Measurements from ENCODE around the gene SCD5.

SCD5 gene

GRCh38 chr4:82681754-82682153 lies 116.8 kb downstream of the SCD5 start:
- Histone ChIP-seq H3K4me2 (ENCODE audit: low read length) (no peak overlapping the region), H2AFZ (no peak overlapping the region)

GRCh38 chr4:82680834-82681233 lies 117.8 kb downstream of the SCD5 start:
- Histone ChIP-seq H3K27me3 (ENCODE audit: control insufficient read depth, insufficient read depth, low read length) (no peaks in the 10 kb centered on the region), H3K4me3 (ENCODE audit: low read depth, low read length) (no peak overlapping the region), H3K9ac (no peak overlapping the region), H3K79me2 (no peaks in the 10 kb centered on the region), H2AFZ (no peak overlapping the region), H3K9me3 (ENCODE audit: control insufficient read depth, low read length) (no peaks in the 10 kb centered on the region), H3K4me1 (no peaks in the 10 kb centered on the region), H3K27ac (no peak overlapping the region), H3K36me3 (ENCODE audit: control insufficient read depth, insufficient read depth, low read length) (no peaks in the 10 kb centered on the region), H3K4me2 (ENCODE audit: low read length) (no peak overlapping the region)
- no peak for TF ChIP-seq CTCF (IDR thresholded peaks at IDR 0.05)

More at GRCh38 chr4:82681754-82682153, 116.8 kb downstream of the SCD5 start:
- H3K4me1 ChIP-seq, result no peaks in the 10 kb centered on the region
- H3K9ac ChIP-seq, result no peak overlapping the region
- no peak overlapping the region for H3K4me3 ChIP-seq (ENCODE audit: low read depth, low read length)
- no peaks in the 10 kb centered on the region for H3K36me3 ChIP-seq (ENCODE audit: control insufficient read depth, insufficient read depth, low read length)
- no peak overlapping the region for H3K27ac ChIP-seq
- no peak for TF ChIP-seq CTCF (IDR thresholded peaks at IDR 0.05)
- H3K79me2 ChIP-seq, result no peaks in the 10 kb centered on the region
- H3K27me3 ChIP-seq (ENCODE audit: control insufficient read depth, insufficient read depth, low read length), result no peaks in the 10 kb centered on the region
- H3K9me3 ChIP-seq (ENCODE audit: control insufficient read depth, low read length), result no peaks in the 10 kb centered on the region

- Histone ChIP-seq H3K36me3 (ENCODE audit: control insufficient read depth, insufficient read depth, low read length) (no peaks in the 10 kb centered on the region), H2AFZ (no peak overlapping the region), H3K4me2 (ENCODE audit: low read length) (no peak overlapping the region), H3K27ac (no peak overlapping the region), H3K79me2 (no peaks in the 10 kb centered on the region), H3K9ac (no peak overlapping the region), H3K27me3 (ENCODE audit: control insufficient read depth, insufficient read depth, low read length) (no peaks in the 10 kb centered on the region), H3K9me3 (ENCODE audit: control insufficient read depth, low read length) (no peaks in the 10 kb centered on the region), H3K4me3 (ENCODE audit: low read depth, low read length) (no peak overlapping the region), H3K4me1 (no peaks in the 10 kb centered on the region)
- no peak for TF ChIP-seq CTCF (IDR thresholded peaks at IDR 0.05)
Measured at GRCh38 chr4:82679531-82679930, 119.1 kb downstream of the SCD5 start.

GRCh38 chr4:82678051-82678450 lies 120.5 kb downstream of the SCD5 start:
- Histone ChIP-seq H3K79me2 (no peaks in the 10 kb centered on the region), H2AFZ (no peak overlapping the region), H3K4me3 (ENCODE audit: low read depth, low read length) (no peak overlapping the region), H3K9ac (no peak overlapping the region), H3K9me3 (ENCODE audit: control insufficient read depth, low read length) (no peaks in the 10 kb centered on the region), H3K4me1 (no peaks in the 10 kb centered on the region), H3K4me2 (ENCODE audit: low read length) (no peak overlapping the region), H3K36me3 (ENCODE audit: control insufficient read depth, insufficient read depth, low read length) (no peaks in the 10 kb centered on the region), H3K27me3 (ENCODE audit: control insufficient read depth, insufficient read depth, low read length) (no peaks in the 10 kb centered on the region), H3K27ac (no peak overlapping the region)
- TF ChIP-seq CTCF (IDR thresholded peaks at IDR 0.05), result no peak

GRCh38 chr4:82677327-82677726 lies 121.3 kb downstream of the SCD5 start:
- Histone ChIP-seq H2AFZ (no peak overlapping the region), H3K79me2 (no peaks in the 10 kb centered on the region), H3K9me3 (ENCODE audit: control insufficient read depth, low read length) (no peaks in the 10 kb centered on the region), H3K27ac (no peak overlapping the region), H3K4me1 (no peaks in the 10 kb centered on the region), H3K36me3 (ENCODE audit: control insufficient read depth, insufficient read depth, low read length) (no peaks in the 10 kb centered on the region), H3K9ac (no peak overlapping the region), H3K27me3 (ENCODE audit: control insufficient read depth, insufficient read depth, low read length) (no peaks in the 10 kb centered on the region), H3K4me2 (ENCODE audit: low read length) (no peak overlapping the region), H3K4me3 (ENCODE audit: low read depth, low read length) (no peak overlapping the region)
- no peak for TF ChIP-seq CTCF (IDR thresholded peaks at IDR 0.05)

Data from parathyroid adenoma (tissue), 2 donors.